HCT116 (cell line): ENCODE results near the gene AMOTL1. TPM values are rescaled to one million over a fixed set of nuclear protein-coding genes. Genes with fewer than 3 reads are reported as not detected.

Source experiments
- ATAC-seq: fragments of 200-7000 bp; cut with Tn5 transposase; 2 replicates; pipeline ENCODE4 v1.9.1; 2020; ENCODE audit warnings: mild to moderate bottlenecking, moderate library complexity
- BruUV-seq: library from RNA; stranded (reverse); fragments of 400-500 nt; replicated peaks from 2 replicates; lab custom pipeline; 2021; lab: Mats Ljungman, UMichigan
- CTCF ChIA-PET: fragments of 300-600 bp; sonication (Branson Sonifier 250); formaldehyde crosslinking; loops from one replicate; lab custom pipeline; 2021; ENCODE audit warnings: antibody characterized with exemption; lab: Charles Lee
- POLR2A ChIA-PET: fragments of 300-600, 350-600 bp; sonication (Branson Sonifier 250); formaldehyde crosslinking; loops from one replicate; lab custom pipeline; 2021; ENCODE audit warnings: antibody characterized with exemption; lab: Charles Lee
- RAD21 ChIA-PET, 2 experiments: fragments of 300-600 bp; sonication (Branson Sonifier 250); formaldehyde crosslinking; loops; one replicate each; lab custom pipeline; 2023; ENCODE audit warnings: low total read pairs in 2 of 2; ENCODE audit not compliant: uncharacterized antibody in 2 of 2, unreplicated experiment in 2 of 2, low non-redundant PET in 1 of 2; lab: Charles Lee
- DNase-seq: peaks from one replicate; pipeline ENCODE4 v3.0.0-alpha.2; 2010; ENCODE audit warnings: low read depth, low spot score
- H2AFZ ChIP-seq: fragments of 200-600 bp; shearing (Covaris generic), sonication (generic); 2 replicates; pipeline ENCODE4 v1.6.1; 2017; ENCODE audit warnings: low read depth, mixed run types, mixed read lengths, antibody characterized with exemption, low read length; ENCODE audit not compliant: poor library complexity, severe bottlenecking
- H3K27ac ChIP-seq: 2 replicates; pipeline ENCODE4 v1.5.1; 2012; ENCODE audit warnings: low read depth, low read length
- H3K27me3 ChIP-seq: fragments of 200-600 bp; sonication (generic); 2 replicates; pipeline ENCODE4 v1.6.1; 2016; ENCODE audit warnings: mixed run types, low read length, mixed read lengths; ENCODE audit not compliant: insufficient read depth
- H3K36me3 ChIP-seq, 2 experiments: fragments of 200-500 bp in 1 of 2; fragments of 200-600 bp in 1 of 2; sonication (Bioruptor generic) in 1 of 2; sonication (generic) in 1 of 2; 2 replicates each; pipeline versions ENCODE4 v1.5.1 to v1.6.1; 2014 to 2016; ENCODE audit warnings: low read length in 2 of 2, inconsistent platforms in 1 of 2, mixed read lengths in 1 of 2, mixed run types in 1 of 2; ENCODE audit not compliant: insufficient read depth in 2 of 2, control insufficient read depth in 1 of 2
- H3K4me1 ChIP-seq, 2 experiments: fragments of 200-600 bp in 1 of 2; sonication (generic) in 1 of 2; 2 replicates each; pipeline versions ENCODE4 v1.5.1 to v1.6.1; 2012 to 2017; ENCODE audit warnings: low read length in 2 of 2, inconsistent platforms in 1 of 2, mild to moderate bottlenecking in 1 of 2, mixed read lengths in 1 of 2, mixed run types in 1 of 2, moderate library complexity in 1 of 2; ENCODE audit not compliant: insufficient read depth in 2 of 2, control insufficient read depth in 1 of 2
- H3K4me2 ChIP-seq: fragments of 200-600 bp; sonication (generic); 2 replicates; pipeline ENCODE4 v1.6.1; 2017; ENCODE audit warnings: mixed run types, low read length, mixed read lengths
- H3K4me3 ChIP-seq, 2 experiments: fragments of 200-600 bp in 1 of 2; sonication (generic) in 1 of 2; replicated peaks in 1 of 2; 2 replicates each; pipeline ENCODE4 v1.5.1; 2011 to 2016; ENCODE audit warnings: low read length in 2 of 2, control low read depth in 1 of 2, low read depth in 1 of 2, mild to moderate bottlenecking in 1 of 2, mixed read lengths in 1 of 2, mixed run types in 1 of 2
- H3K79me2 ChIP-seq: fragments of 200-600 bp; sonication (generic); 2 replicates; pipeline ENCODE4 v1.6.1; 2017; ENCODE audit warnings: mild to moderate bottlenecking, mixed run types, low read length, moderate library complexity, mixed read lengths; ENCODE audit not compliant: insufficient read depth
- H3K9ac ChIP-seq: fragments of 200-600 bp; sonication (generic); 2 replicates; pipeline ENCODE4 v1.6.1; 2016; ENCODE audit warnings: low read length, mixed read lengths
- H3K9me2 ChIP-seq: fragments of 200-600 bp; sonication (generic), shearing (Covaris generic); 2 replicates; pipeline ENCODE4 v1.6.1; 2017; ENCODE audit warnings: mixed run types, mild to moderate bottlenecking, moderate library complexity; ENCODE audit not compliant: insufficient read depth
- H3K9me3 ChIP-seq, 2 experiments: fragments of 200-500 bp in 1 of 2; fragments of 200-600 bp in 1 of 2; sonication (Bioruptor generic) in 1 of 2; sonication (generic) in 1 of 2; 2 replicates each; pipeline ENCODE4 v1.6.1; 2014 to 2017; ENCODE audit warnings: low read length in 2 of 2, mixed read lengths in 2 of 2, inconsistent platforms in 1 of 2, low read depth in 1 of 2, mild to moderate bottlenecking in 1 of 2, mixed run types in 1 of 2, moderate library complexity in 1 of 2; ENCODE audit not compliant: control insufficient read depth in 1 of 2, insufficient read depth in 1 of 2
- H4K20me1 ChIP-seq: fragments of 200-600 bp; sonication (generic), shearing (Covaris generic); 2 replicates; pipeline ENCODE4 v1.6.1; 2017; ENCODE audit warnings: mixed run types, mild to moderate bottlenecking, moderate library complexity; ENCODE audit not compliant: insufficient read depth
- CBX3 ChIP-seq: IDR thresholded peaks from 2 replicates; pipeline ENCODE4 v1.6.1; 2012; ENCODE audit warnings: low read depth
- CEBPB ChIP-seq: IDR thresholded peaks from 2 replicates; pipeline ENCODE4 v1.6.1; 2012; ENCODE audit warnings: low read depth
- EGR1 ChIP-seq: IDR thresholded peaks from 2 replicates; pipeline ENCODE4 v1.6.1; 2012; ENCODE audit warnings: low read depth
- ELF1 ChIP-seq: IDR thresholded peaks from 2 replicates; pipeline ENCODE4 v1.6.1; 2012; ENCODE audit warnings: low read depth, borderline replicate concordance
- EZH2 ChIP-seq: fragments of 200-600 bp; sonication (generic); IDR thresholded peaks from 2 replicates; pipeline ENCODE4 v1.6.1; 2017; ENCODE audit warnings: antibody characterized with exemption, mixed run types
- EZH2phosphoT487 ChIP-seq: fragments of 200-600 bp; IDR thresholded peaks from 2 replicates; pipeline ENCODE4 v1.6.1; 2018; ENCODE audit warnings: antibody characterized with exemption, borderline replicate concordance
- FOSL1 ChIP-seq: IDR thresholded peaks from 2 replicates; pipeline ENCODE4 v1.6.1; 2012; ENCODE audit warnings: low read depth
- JUND ChIP-seq: IDR thresholded peaks from 2 replicates; pipeline ENCODE4 v1.6.1; 2012
- RAD21 ChIP-seq: IDR thresholded peaks from 2 replicates; pipeline ENCODE4 v1.6.1; 2012; ENCODE audit warnings: low read depth, mild to moderate bottlenecking
- SIN3A ChIP-seq: IDR thresholded peaks from 2 replicates; pipeline ENCODE4 v1.6.1; 2012; ENCODE audit warnings: low read depth
- SP1 ChIP-seq: IDR thresholded peaks from 2 replicates; pipeline ENCODE4 v1.6.1; 2012; ENCODE audit warnings: low read depth
- SRF ChIP-seq: IDR thresholded peaks from 2 replicates; pipeline ENCODE4 v1.6.1; 2012; ENCODE audit warnings: low read depth
- TCF7L2 ChIP-seq: IDR thresholded peaks from 2 replicates; pipeline ENCODE4 v1.7.0; 2011; ENCODE audit warnings: borderline replicate concordance, inconsistent platforms; ENCODE audit not compliant: insufficient read depth, insufficient read length; ENCODE audit errors: extremely low read depth
- YY1 ChIP-seq: IDR thresholded peaks from 2 replicates; pipeline ENCODE4 v1.6.1; 2011; ENCODE audit warnings: low read length, low read depth, moderate library complexity, mild to moderate bottlenecking; ENCODE audit not compliant: insufficient replicate concordance; ENCODE audit errors: extremely low read depth
- ZFX ChIP-seq: fragments of 450-650 bp; IDR thresholded peaks from 2 replicates; pipeline ENCODE4 v1.6.1; 2017
- ZNF274 ChIP-seq: fragments of 200-500 bp; sonication (Bioruptor generic); IDR thresholded peaks from 2 replicates; pipeline ENCODE4 v1.6.1; 2014; ENCODE audit warnings: mild to moderate bottlenecking, low read depth, low read length, inconsistent platforms
- intact Hi-C: fragments of 100-400 bp; cut with micrococcal nuclease; formaldehyde crosslinking; loops from 2 replicates; pipeline ENCODE4 v1.10.0; 2022
- total RNA-seq: library from RNA; stranded (reverse); gene quantifications from one replicate; pipeline ENCODE4 v1.2.1, GENCODE V29; 2021; ENCODE audit not compliant: unreplicated experiment
- TF ChIP-seq, protein P1 (sequence below): IDR thresholded peaks from 2 replicates; pipeline ENCODE4 v1.6.1; 2012
- TF ChIP-seq, protein P2 (sequence below): IDR thresholded peaks from 2 replicates; pipeline ENCODE4 v1.6.1; 2012
- TF ChIP-seq, protein P3 (sequence below), 3 experiments: fragments of 200-600 bp in 1 of 3; sonication (generic) in 1 of 3; IDR thresholded peaks in 2 of 3; conservative IDR thresholded peaks in 1 of 3; 2 replicates each; pipeline ENCODE4 v1.5.1; 2012 to 2017; ENCODE audit warnings: low read depth in 2 of 3, low read length in 2 of 3, antibody characterized with exemption in 1 of 3, borderline replicate concordance in 1 of 3, control low read depth in 1 of 3, mild to moderate bottlenecking in 1 of 3, mixed read lengths in 1 of 3, mixed run types in 1 of 3, moderate library complexity in 1 of 3; ENCODE audit not compliant: insufficient read depth in 1 of 3
- TF ChIP-seq, protein P4 (sequence below): IDR thresholded peaks from 2 replicates; pipeline ENCODE4 v1.6.1; 2012; ENCODE audit warnings: low read depth

Gene AMOTL1
- total RNA-seq, 1 experiment from 2014 or later = 27.6 TPM

DNA sequence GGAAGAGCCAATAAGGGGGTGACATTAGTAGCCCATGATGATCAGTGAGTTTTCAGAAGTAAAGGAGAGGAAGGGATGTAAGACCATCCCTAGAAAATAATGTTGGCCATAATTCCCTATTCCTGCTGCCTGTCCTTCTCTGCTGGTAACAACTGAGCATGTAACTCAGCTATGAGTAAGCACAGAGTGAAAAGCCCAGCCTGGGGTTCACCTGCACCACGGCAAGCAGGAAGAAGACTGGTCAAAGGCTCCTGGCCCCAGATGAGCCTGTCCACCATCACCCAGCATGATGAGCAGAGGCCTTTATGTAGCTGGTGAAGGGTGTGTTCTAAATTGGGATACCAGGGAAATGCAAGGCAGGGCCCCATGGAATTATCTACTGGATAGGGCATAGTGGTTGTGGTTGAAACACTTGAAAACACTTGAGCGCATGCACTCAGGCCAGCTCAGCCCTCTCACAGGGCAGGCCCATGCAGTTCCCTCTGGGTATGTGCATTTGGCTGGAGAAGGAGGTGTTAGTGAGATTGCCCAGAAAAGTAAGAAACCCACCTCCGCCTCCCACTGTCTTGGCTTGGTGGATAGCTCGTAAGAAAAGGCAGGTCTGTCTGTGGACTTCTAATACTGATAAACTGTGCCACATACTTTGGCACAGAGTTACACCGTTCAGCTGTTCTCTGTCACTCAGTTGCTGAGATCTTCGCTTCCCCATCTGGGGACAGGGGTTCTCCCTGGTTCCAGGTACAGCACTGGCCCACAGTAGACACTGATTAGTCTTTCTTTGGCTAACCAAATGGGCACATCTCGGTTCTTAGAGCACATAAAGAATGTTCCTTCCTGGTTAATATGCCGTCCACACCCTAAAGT lies 86.8 kb downstream of the AMOTL1 start:
- no peak for DNase-seq
- Histone ChIP-seq H3K4me1 (no peaks in the 10 kb centered on the region), H3K9me2 (no peaks in the 10 kb centered on the region), H4K20me1 (no peaks in the 10 kb centered on the region; the same call in 1 of the 2 replicates), H3K9ac (no peak overlapping the region), H3K4me3 (no peak overlapping the region), H3K36me3 (no peaks in the 10 kb centered on the region; a peak in 1 of 4 replicates), H2AFZ (no peak overlapping the region), H3K9me3 (no peaks in the 10 kb centered on the region), H3K27me3 (no peaks in the 10 kb centered on the region), H3K4me2 (no peak overlapping the region), H3K27ac (no peak overlapping the region), H3K79me2 (no peaks in the 10 kb centered on the region)
- ATAC-seq = no peak
- TF ChIP-seq EZH2phosphoT487 (no peak), EGR1 (no peak), SRF (no peak), SP1 (no peak), JUND (no peak), CBX3 (no peak), CEBPB (no peak), ZNF274 (no peak), TCF7L2 (no peak), SIN3A (no peak), RAD21 (no peak), YY1 (no peak), FOSL1 (no peak), ZFX (no peak), EZH2 (no peak), ELF1 (no peak)
- TF ChIP-seq, protein P1, sequence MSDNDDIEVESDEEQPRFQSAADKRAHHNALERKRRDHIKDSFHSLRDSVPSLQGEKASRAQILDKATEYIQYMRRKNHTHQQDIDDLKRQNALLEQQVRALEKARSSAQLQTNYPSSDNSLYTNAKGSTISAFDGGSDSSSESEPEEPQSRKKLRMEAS = no peak
- TF ChIP-seq, protein P2, sequence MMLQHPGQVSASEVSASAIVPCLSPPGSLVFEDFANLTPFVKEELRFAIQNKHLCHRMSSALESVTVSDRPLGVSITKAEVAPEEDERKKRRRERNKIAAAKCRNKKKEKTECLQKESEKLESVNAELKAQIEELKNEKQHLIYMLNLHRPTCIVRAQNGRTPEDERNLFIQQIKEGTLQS = no peak
- TF ChIP-seq, protein P3, sequence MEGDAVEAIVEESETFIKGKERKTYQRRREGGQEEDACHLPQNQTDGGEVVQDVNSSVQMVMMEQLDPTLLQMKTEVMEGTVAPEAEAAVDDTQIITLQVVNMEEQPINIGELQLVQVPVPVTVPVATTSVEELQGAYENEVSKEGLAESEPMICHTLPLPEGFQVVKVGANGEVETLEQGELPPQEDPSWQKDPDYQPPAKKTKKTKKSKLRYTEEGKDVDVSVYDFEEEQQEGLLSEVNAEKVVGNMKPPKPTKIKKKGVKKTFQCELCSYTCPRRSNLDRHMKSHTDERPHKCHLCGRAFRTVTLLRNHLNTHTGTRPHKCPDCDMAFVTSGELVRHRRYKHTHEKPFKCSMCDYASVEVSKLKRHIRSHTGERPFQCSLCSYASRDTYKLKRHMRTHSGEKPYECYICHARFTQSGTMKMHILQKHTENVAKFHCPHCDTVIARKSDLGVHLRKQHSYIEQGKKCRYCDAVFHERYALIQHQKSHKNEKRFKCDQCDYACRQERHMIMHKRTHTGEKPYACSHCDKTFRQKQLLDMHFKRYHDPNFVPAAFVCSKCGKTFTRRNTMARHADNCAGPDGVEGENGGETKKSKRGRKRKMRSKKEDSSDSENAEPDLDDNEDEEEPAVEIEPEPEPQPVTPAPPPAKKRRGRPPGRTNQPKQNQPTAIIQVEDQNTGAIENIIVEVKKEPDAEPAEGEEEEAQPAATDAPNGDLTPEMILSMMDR (IDR thresholded peaks at IDR 0.05 in 2 of 3, conservative IDR thresholded peaks at IDR 0.05 in 1 of 3; ENCODE audit: borderline replicate concordance in 1 of 3, insufficient read depth in 1 of 3, low read depth in 2 of 3, low read length in 2 of 3) = no peak
- TF ChIP-seq, protein P4, sequence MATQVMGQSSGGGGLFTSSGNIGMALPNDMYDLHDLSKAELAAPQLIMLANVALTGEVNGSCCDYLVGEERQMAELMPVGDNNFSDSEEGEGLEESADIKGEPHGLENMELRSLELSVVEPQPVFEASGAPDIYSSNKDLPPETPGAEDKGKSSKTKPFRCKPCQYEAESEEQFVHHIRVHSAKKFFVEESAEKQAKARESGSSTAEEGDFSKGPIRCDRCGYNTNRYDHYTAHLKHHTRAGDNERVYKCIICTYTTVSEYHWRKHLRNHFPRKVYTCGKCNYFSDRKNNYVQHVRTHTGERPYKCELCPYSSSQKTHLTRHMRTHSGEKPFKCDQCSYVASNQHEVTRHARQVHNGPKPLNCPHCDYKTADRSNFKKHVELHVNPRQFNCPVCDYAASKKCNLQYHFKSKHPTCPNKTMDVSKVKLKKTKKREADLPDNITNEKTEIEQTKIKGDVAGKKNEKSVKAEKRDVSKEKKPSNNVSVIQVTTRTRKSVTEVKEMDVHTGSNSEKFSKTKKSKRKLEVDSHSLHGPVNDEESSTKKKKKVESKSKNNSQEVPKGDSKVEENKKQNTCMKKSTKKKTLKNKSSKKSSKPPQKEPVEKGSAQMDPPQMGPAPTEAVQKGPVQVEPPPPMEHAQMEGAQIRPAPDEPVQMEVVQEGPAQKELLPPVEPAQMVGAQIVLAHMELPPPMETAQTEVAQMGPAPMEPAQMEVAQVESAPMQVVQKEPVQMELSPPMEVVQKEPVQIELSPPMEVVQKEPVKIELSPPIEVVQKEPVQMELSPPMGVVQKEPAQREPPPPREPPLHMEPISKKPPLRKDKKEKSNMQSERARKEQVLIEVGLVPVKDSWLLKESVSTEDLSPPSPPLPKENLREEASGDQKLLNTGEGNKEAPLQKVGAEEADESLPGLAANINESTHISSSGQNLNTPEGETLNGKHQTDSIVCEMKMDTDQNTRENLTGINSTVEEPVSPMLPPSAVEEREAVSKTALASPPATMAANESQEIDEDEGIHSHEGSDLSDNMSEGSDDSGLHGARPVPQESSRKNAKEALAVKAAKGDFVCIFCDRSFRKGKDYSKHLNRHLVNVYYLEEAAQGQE = no peak
- BruUV-seq = no TSS peak
- RAD21 ChIA-PET = no interaction called here
- CTCF ChIA-PET = no interaction called here
- POLR2A ChIA-PET = no interaction called here
- intact Hi-C loops = no loop called here
